Neural progenitor cell (in vitro differentiated cells): Measurements from ENCODE around the gene CORT. TPM values are rescaled to one million over a fixed set of nuclear protein-coding genes. Genes with fewer than 3 reads are reported as not detected.
A peak's percentile ranks its signal among the peaks of the same experiment; 100 is the strongest.
"Not testable (repeated sequence)": the region's sequence is repeated elsewhere in the genome, so short reads cannot be mapped to it uniquely, and the experiment has no call there.

ENCODE experiments used
- DNase-seq: peaks from one replicate; pipeline ENCODE4 v3.0.0-alpha.2; 2016; ENCODE audit warnings: low spot score
- H2AFZ ChIP-seq: fragments of 200-600 bp; sonication (generic); replicated peaks from 2 replicates; pipeline ENCODE4 v1.6.1; 2016; ENCODE audit warnings: antibody characterized with exemption
- H3F3A ChIP-seq: fragments of 200-600 bp; sonication (generic); 2 replicates; pipeline ENCODE4 v1.6.1; 2016; ENCODE audit warnings: antibody characterized with exemption, low read depth
- H3K27ac ChIP-seq: fragments of 200-600 bp; sonication (generic); 2 replicates; pipeline ENCODE4 v1.5.1; 2016; ENCODE audit warnings: mild to moderate bottlenecking
- H3K27me3 ChIP-seq: fragments of 200-600 bp; sonication (generic); 2 replicates; pipeline ENCODE4 v1.6.1; 2016; ENCODE audit warnings: mild to moderate bottlenecking, moderate library complexity
- H3K36me3 ChIP-seq: fragments of 200-600 bp; sonication (generic); 2 replicates; pipeline ENCODE4 v1.5.1; 2016
- H3K4me1 ChIP-seq: fragments of 200-600 bp; sonication (generic); 2 replicates; pipeline ENCODE4 v1.6.1; 2016; ENCODE audit warnings: mixed run types
- H3K4me2 ChIP-seq: fragments of 200-600 bp; sonication (generic); 2 replicates; pipeline ENCODE4 v1.6.1; 2016
- H3K4me3 ChIP-seq: fragments of 200-600 bp; sonication (generic); 2 replicates; pipeline ENCODE4 v1.5.1; 2016
- H3K79me2 ChIP-seq: fragments of 200-600 bp; sonication (generic); 2 replicates; pipeline ENCODE4 v1.6.1; 2016; ENCODE audit warnings: low read depth
- H3K9ac ChIP-seq: fragments of 200-600 bp; sonication (generic); 2 replicates; pipeline ENCODE4 v1.6.1; 2016
- H3K9me3 ChIP-seq: fragments of 200-600 bp; sonication (generic); 2 replicates; pipeline ENCODE4 v1.5.1; 2016; ENCODE audit warnings: low read depth
- H4K20me1 ChIP-seq: fragments of 200-600 bp; sonication (generic); 2 replicates; pipeline ENCODE4 v1.6.1; 2016; ENCODE audit warnings: low read depth
- H3K27ac Mint-ChIP-seq: 3 replicates; pipeline ENCODE4 v1.8.0; 2021; ENCODE audit warnings: mixed read lengths
- H3K27me3 Mint-ChIP-seq: 2 replicates; pipeline ENCODE4 v1.8.0; 2022; ENCODE audit warnings: low read depth, mild to moderate bottlenecking, inconsistent platforms, moderate library complexity, mixed read lengths; ENCODE audit not compliant: insufficient read depth
- H3K36me3 Mint-ChIP-seq: 3 replicates; pipeline ENCODE4 v1.8.0; 2021; ENCODE audit warnings: mixed read lengths
- H3K4me1 Mint-ChIP-seq: 3 replicates; pipeline ENCODE4 v1.8.0; 2021; ENCODE audit warnings: mixed read lengths
- H3K4me3 Mint-ChIP-seq: 3 replicates; pipeline ENCODE4 v1.8.0; 2021; ENCODE audit warnings: mild to moderate bottlenecking, moderate library complexity, mixed read lengths
- H3K9me3 Mint-ChIP-seq: 3 replicates; pipeline ENCODE4 v1.8.0; 2020; ENCODE audit warnings: mixed read lengths
- EZH2 ChIP-seq: fragments of 200-600 bp; sonication (generic); IDR thresholded peaks from 2 replicates; pipeline ENCODE4 v1.6.1; 2017; ENCODE audit warnings: antibody characterized with exemption, mild to moderate bottlenecking, moderate library complexity
- EZH2phosphoT487 ChIP-seq: fragments of 200-600 bp; sonication (generic); IDR thresholded peaks from 2 replicates; pipeline ENCODE4 v1.6.1; 2017; ENCODE audit warnings: antibody characterized with exemption
- total RNA-seq: library from RNA; depleted of rRNA; stranded (reverse); fragments of >200 nt; gene quantifications from 2 replicates; pipeline ENCODE4 v1.2.3, GENCODE V29; 2015; ENCODE audit warnings: low replicate concordance
- TF ChIP-seq, protein P1 (sequence below): fragments of 200-600 bp; sonication (generic); IDR thresholded peaks from 2 replicates; pipeline ENCODE4 v1.5.1; 2017; ENCODE audit warnings: antibody characterized with exemption, mild to moderate bottlenecking

Gene CORT
- total RNA-seq, 1 donor from 2014 or later: not detected

- no peak overlapping the region for H3K4me2 ChIP-seq
- H3K4me3 Mint-ChIP-seq: no peak overlapping the region
- peaks cover under 1% of the 10 kb centered on the region for H3K4me1 Mint-ChIP-seq
- peaks cover 17% of the 10 kb centered on the region for H3K36me3 ChIP-seq
- TF ChIP-seq, protein P1, sequence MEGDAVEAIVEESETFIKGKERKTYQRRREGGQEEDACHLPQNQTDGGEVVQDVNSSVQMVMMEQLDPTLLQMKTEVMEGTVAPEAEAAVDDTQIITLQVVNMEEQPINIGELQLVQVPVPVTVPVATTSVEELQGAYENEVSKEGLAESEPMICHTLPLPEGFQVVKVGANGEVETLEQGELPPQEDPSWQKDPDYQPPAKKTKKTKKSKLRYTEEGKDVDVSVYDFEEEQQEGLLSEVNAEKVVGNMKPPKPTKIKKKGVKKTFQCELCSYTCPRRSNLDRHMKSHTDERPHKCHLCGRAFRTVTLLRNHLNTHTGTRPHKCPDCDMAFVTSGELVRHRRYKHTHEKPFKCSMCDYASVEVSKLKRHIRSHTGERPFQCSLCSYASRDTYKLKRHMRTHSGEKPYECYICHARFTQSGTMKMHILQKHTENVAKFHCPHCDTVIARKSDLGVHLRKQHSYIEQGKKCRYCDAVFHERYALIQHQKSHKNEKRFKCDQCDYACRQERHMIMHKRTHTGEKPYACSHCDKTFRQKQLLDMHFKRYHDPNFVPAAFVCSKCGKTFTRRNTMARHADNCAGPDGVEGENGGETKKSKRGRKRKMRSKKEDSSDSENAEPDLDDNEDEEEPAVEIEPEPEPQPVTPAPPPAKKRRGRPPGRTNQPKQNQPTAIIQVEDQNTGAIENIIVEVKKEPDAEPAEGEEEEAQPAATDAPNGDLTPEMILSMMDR: no peak
- TF ChIP-seq EZH2phosphoT487: no peak
- no peak for TF ChIP-seq EZH2
- H4K20me1 ChIP-seq: peaks cover 3% of the 10 kb centered on the region
- no peaks in the 10 kb centered on the region for H3K4me1 ChIP-seq
- no peak for DNase-seq
- peak overlapping the region; percentile 37 for H3K27ac Mint-ChIP-seq
- no peak overlapping the region for H3K9ac ChIP-seq
- H2AFZ ChIP-seq: no peak overlapping the region
- peaks cover 5% of the 10 kb centered on the region for H3K27me3 Mint-ChIP-seq
- H3K4me3 ChIP-seq: no peak overlapping the region
- peaks cover 8% of the 10 kb centered on the region for H3F3A ChIP-seq
- no peaks in the 10 kb centered on the region for H3K9me3 ChIP-seq
- H3K79me2 ChIP-seq: peaks cover 10% of the 10 kb centered on the region
- no peaks in the 10 kb centered on the region for H3K27me3 ChIP-seq
- no peaks in the 10 kb centered on the region for H3K9me3 Mint-ChIP-seq
- H3K27ac ChIP-seq: no peak overlapping the region
- peaks cover 50% of the 10 kb centered on the region for H3K36me3 Mint-ChIP-seq
These were observed 42.6 kb upstream of the CORT start for GRCh38 chr1:10407201-10407600.

GRCh38 chr1:10415211-10415930 is 34.5 kb upstream of the CORT start:
- DNase-seq: no peak
- Histone ChIP-seq H2AFZ (no peak overlapping the region), H3F3A (peaks cover 5% of the 10 kb centered on the region), H3K4me2 (no peak overlapping the region), H3K9ac (no peak overlapping the region), H3K27ac (no peak overlapping the region), H4K20me1 (peaks cover 17% of the 10 kb centered on the region), H3K36me3 (peaks cover 25% of the 10 kb centered on the region), H3K4me3 (no peak overlapping the region), H3K9me3 (no peaks in the 10 kb centered on the region), H3K4me1 (no peaks in the 10 kb centered on the region), H3K79me2 (no peaks in the 10 kb centered on the region), H3K27me3 (no peaks in the 10 kb centered on the region)
- Mint-ChIP-seq H3K36me3 (peaks cover 67% of the 10 kb centered on the region), H3K27ac (no peak overlapping the region), H3K27me3 (peaks cover 10% of the 10 kb centered on the region), H3K4me3 (no peak overlapping the region), H3K9me3 (no peaks in the 10 kb centered on the region), H3K4me1 (no peaks in the 10 kb centered on the region)
- TF ChIP-seq, protein P1: no peak
- TF ChIP-seq EZH2phosphoT487: no peak
- TF ChIP-seq EZH2: no peak

DNA sequence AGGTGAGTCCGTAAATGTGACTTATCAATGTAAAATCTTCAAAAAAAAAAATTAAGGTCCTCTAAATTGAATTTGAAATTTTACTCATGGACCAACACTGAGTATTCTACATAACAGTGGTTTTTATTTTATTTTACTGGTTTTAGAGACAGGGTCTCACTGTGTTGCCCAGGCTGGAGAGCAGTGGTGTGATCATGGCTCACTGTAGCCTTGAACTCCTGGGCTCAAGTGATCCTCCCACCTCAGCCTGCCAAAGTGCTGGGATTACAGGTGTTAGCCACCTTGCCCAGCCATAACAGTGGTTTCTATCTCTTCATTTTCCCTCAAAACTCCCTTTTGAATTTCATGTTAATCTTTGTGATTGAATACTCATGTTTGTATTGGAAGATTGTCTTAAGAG is 33.9 kb upstream of the CORT start:
- not testable (repeated sequence) for H3K4me3 ChIP-seq, H3K27ac ChIP-seq, H3K27me3 Mint-ChIP-seq, H3K9me3 Mint-ChIP-seq, H3K4me3 Mint-ChIP-seq, H3K27me3 ChIP-seq, H3K4me1 ChIP-seq, H3K79me2 ChIP-seq, H3K4me1 Mint-ChIP-seq, H3K4me2 ChIP-seq, DNase-seq, H3K9ac ChIP-seq, H3K27ac Mint-ChIP-seq, H2AFZ ChIP-seq, H3F3A ChIP-seq, H3K9me3 ChIP-seq
- peaks cover 22% of the 10 kb centered on the region for H3K36me3 ChIP-seq
- H3K36me3 Mint-ChIP-seq: peaks cover 67% of the 10 kb centered on the region
- peaks cover 17% of the 10 kb centered on the region for H4K20me1 ChIP-seq

GRCh38 chr1:10418741-10419140 is 31.1 kb upstream of the CORT start:
- Histone ChIP-seq H3K36me3 (peaks cover 15% of the 10 kb centered on the region), H3F3A (peaks cover 11% of the 10 kb centered on the region), H4K20me1 (peaks cover 17% of the 10 kb centered on the region)
- not testable (repeated sequence) for H3K9ac ChIP-seq, H3K27ac Mint-ChIP-seq, H3K4me1 Mint-ChIP-seq, H3K9me3 ChIP-seq, H3K27me3 ChIP-seq, H3K4me1 ChIP-seq, H3K27me3 Mint-ChIP-seq, H3K4me3 ChIP-seq, H3K4me3 Mint-ChIP-seq, H3K4me2 ChIP-seq, H2AFZ ChIP-seq, H3K9me3 Mint-ChIP-seq, H3K79me2 ChIP-seq, DNase-seq, H3K27ac ChIP-seq
- H3K36me3 Mint-ChIP-seq: peaks cover 53% of the 10 kb centered on the region
